ENCODE results near the gene GNAZ. TPM values are rescaled to one million over a fixed set of nuclear protein-coding genes. Genes with fewer than 3 reads are reported as not detected.
"Not testable (repeated sequence)": the region's sequence is repeated elsewhere in the genome, so short reads cannot be mapped to it uniquely, and the experiment has no call there.

The GNAZ gene
- total RNA-seq, 1 donor from 2014 or later: 3.9 TPM

DNA sequence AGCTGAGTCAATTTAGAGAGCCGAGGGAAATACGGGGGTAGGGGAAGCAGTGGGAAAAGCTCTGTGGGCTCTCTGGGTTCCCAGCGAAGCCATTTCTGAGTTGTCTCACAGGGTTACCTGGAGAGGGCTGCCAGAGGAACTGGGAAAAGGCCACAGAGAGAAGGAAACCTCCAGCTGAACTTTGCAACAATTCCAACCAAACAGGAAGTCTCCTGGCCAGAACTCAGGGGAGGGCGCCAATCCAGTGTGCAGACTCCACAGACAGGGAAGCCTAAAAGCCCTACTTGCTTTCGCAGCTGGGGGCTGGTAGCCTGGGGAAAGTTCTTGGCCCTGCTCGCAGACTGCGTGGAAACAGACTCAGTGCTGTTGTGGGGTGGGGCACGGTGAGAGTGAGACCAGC is 23.1 kb upstream of the GNAZ start:
- H3K4me1 Mint-ChIP-seq (ENCODE audit: low read depth): no peaks in the 10 kb centered on the region
- peaks cover 23% of the 10 kb centered on the region for H3K9me3 Mint-ChIP-seq (ENCODE audit: low read depth)
- H3K27me3 Mint-ChIP-seq (ENCODE audit: low read depth): peaks cover 45% of the 10 kb centered on the region
- no peak overlapping the region for H3K4me3 Mint-ChIP-seq (ENCODE audit: unreplicated experiment)
- H3K27ac Mint-ChIP-seq (ENCODE audit: unreplicated experiment): no peak overlapping the region
- peak; percentile 38 for DNase-seq (ENCODE audit: low spot score)
- TF ChIP-seq CTCF (IDR thresholded peaks at IDR 0.05): no peak
- peaks cover 7% of the 10 kb centered on the region for H3K36me3 Mint-ChIP-seq (ENCODE audit: low read depth)

DNA sequence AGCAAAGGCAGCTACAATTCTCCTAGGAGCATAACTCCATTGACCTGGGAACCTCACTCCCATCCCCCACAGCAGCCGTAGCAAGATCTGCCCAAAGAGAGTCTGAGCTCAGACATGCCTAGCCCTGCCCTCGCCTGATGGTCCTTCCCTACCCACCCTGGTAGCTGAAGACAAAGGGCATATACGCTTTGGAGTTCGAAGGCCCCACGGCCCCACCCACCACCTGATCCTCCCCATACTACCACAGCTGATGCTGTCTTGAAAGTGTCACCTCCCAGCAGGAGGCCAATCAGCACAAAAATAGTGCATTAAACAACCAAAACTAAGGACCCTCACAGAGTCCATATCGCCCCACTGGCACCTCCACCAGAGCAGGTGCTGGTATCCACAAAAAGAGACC is 22.6 kb upstream of the GNAZ start:
- H3K36me3 Mint-ChIP-seq (ENCODE audit: low read depth): peaks cover 7% of the 10 kb centered on the region
- H3K4me3 Mint-ChIP-seq (ENCODE audit: unreplicated experiment): no peak overlapping the region
- peak; percentile 56 for DNase-seq (ENCODE audit: low spot score)
- H3K4me1 Mint-ChIP-seq (ENCODE audit: low read depth): no peaks in the 10 kb centered on the region
- peaks cover 23% of the 10 kb centered on the region for H3K9me3 Mint-ChIP-seq (ENCODE audit: low read depth)
- H3K27me3 Mint-ChIP-seq (ENCODE audit: low read depth): peaks cover 42% of the 10 kb centered on the region
- no peak overlapping the region for H3K27ac Mint-ChIP-seq (ENCODE audit: unreplicated experiment)
- no peak for TF ChIP-seq CTCF (IDR thresholded peaks at IDR 0.05)

DNA sequence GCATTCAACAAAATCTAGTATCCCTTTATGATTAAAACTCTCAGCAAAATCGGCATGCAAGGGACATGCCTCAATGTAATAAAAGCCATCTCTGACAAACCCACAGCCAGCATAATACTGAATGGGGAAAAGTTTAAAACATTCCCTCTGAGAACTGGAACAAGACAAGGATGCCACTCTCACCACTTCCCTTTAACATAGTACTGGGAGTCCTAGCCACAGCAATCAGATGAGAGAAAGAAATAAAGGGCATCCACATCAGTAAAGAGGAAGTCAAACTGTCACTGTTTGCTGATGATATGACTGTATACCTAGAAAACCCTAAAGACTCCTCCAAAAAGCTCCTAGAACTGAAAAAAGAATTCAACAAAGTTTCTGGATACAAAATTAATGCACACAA is 19.8 kb upstream of the GNAZ start:
- H3K36me3 Mint-ChIP-seq (ENCODE audit: low read depth); H3K4me1 Mint-ChIP-seq (ENCODE audit: low read depth); H3K27ac Mint-ChIP-seq (ENCODE audit: unreplicated experiment); DNase-seq (ENCODE audit: low spot score); H3K4me3 Mint-ChIP-seq (ENCODE audit: unreplicated experiment): not testable (repeated sequence)
- Mint-ChIP-seq H3K9me3 (ENCODE audit: low read depth) (peaks cover 25% of the 10 kb centered on the region), H3K27me3 (ENCODE audit: low read depth) (peaks cover 46% of the 10 kb centered on the region)

DNA sequence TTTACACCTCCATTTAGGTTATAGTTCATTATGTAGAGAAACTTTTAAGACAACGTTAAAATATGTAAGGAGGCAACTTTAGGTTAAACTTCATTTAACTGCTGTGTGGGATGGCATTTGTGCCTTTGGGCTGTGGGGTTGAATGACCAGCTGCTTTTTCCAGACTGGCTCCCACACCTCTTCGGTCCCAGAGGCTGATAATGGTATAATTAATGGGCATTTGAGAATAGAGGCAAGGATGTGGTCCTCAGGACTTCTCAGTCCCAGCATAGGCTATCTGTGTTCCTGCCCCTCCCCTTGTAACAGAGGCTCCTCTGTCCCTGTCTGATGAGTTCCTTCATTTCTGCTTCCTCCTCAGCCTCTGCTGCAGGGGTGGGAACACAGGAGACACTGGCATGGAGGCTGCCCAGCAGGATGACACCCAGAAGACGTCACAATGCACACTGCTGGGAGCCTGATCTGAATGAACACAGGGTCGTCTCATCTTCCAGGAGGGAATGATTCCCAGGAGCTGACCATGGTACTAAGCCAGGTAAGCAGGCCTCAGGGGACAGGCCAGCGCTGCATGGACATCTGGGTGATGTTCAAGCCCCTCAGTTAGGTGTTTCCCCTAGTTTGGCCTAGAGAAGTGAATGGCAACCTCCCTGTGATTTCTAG is 17.1 kb upstream of the GNAZ start:
- Mint-ChIP-seq H3K27ac (ENCODE audit: unreplicated experiment) (no peak overlapping the region), H3K9me3 (ENCODE audit: low read depth) (peaks cover 37% of the 10 kb centered on the region), H3K4me3 (ENCODE audit: unreplicated experiment) (no peak overlapping the region), H3K36me3 (ENCODE audit: low read depth) (peaks cover 12% of the 10 kb centered on the region), H3K4me1 (ENCODE audit: low read depth) (no peaks in the 10 kb centered on the region), H3K27me3 (ENCODE audit: low read depth) (peaks cover 50% of the 10 kb centered on the region)
- no peak for TF ChIP-seq CTCF (IDR thresholded peaks at IDR 0.05)
- DNase-seq (ENCODE audit: low spot score): peak; percentile 32

- H3K9me3 Mint-ChIP-seq (ENCODE audit: low read depth): peaks cover 34% of the 10 kb centered on the region
- peaks cover 42% of the 10 kb centered on the region for H3K27me3 Mint-ChIP-seq (ENCODE audit: low read depth)
- no peak overlapping the region for H3K4me3 Mint-ChIP-seq (ENCODE audit: unreplicated experiment)
- no peaks in the 10 kb centered on the region for H3K4me1 Mint-ChIP-seq (ENCODE audit: low read depth)
- no peak for TF ChIP-seq CTCF (IDR thresholded peaks at IDR 0.05)
- H3K36me3 Mint-ChIP-seq (ENCODE audit: low read depth): peaks cover 12% of the 10 kb centered on the region
- no peak overlapping the region for H3K27ac Mint-ChIP-seq (ENCODE audit: unreplicated experiment)
- peak; percentile 58 for DNase-seq (ENCODE audit: low spot score)
These were observed 16.3 kb upstream of the GNAZ start for GRCh38 chr22:23053912-23054530.
